SU-DHL-6 (cell line): ENCODE results near the gene ABCA6.

Experiments
- H2AFZ ChIP-seq: fragments of 200-600 bp; sonication (generic); 2 replicates; pipeline ENCODE4 v1.6.1; 2014; ENCODE audit warnings: low read depth, mild to moderate bottlenecking, moderate library complexity, mixed read lengths, antibody characterized with exemption, low read length; ENCODE audit not compliant: severe bottlenecking
- H3F3A ChIP-seq: fragments of 200-600 bp; shearing (Covaris generic); 2 replicates; pipeline ENCODE4 v1.6.0; 2016; ENCODE audit warnings: antibody characterized with exemption, mild to moderate bottlenecking; ENCODE audit not compliant: insufficient read depth
- H3K27ac ChIP-seq: fragments of 200-600 bp; sonication (generic); 2 replicates; pipeline ENCODE4 v1.5.1; 2016; ENCODE audit warnings: low read depth, mild to moderate bottlenecking, low read length, moderate library complexity, mixed read lengths
- H3K27me3 ChIP-seq: fragments of 200-600 bp; sonication (generic), shearing (Covaris generic); 2 replicates; pipeline ENCODE4 v1.6.0; 2014; ENCODE audit warnings: mild to moderate bottlenecking, low read length
- H3K36me3 ChIP-seq: fragments of 200-600 bp; sonication (generic); 2 replicates; pipeline ENCODE4 v1.6.1; 2014; ENCODE audit warnings: mild to moderate bottlenecking, low read length, mixed read lengths
- H3K4me2 ChIP-seq: fragments of 300-600, 200-600 bp; shearing (Covaris generic), sonication (generic); 2 replicates; pipeline ENCODE4 v1.6.0; 2014; ENCODE audit warnings: low read length, low read depth, mild to moderate bottlenecking; ENCODE audit not compliant: poor library complexity, severe bottlenecking
- H3K4me3 ChIP-seq: fragments of 200-600 bp; sonication (generic); 2 replicates; pipeline ENCODE4 v1.5.1; 2014; ENCODE audit warnings: antibody characterized with exemption, low read length, mild to moderate bottlenecking, mixed read lengths; ENCODE audit not compliant: insufficient read depth, poor library complexity, severe bottlenecking
- H3K79me2 ChIP-seq: fragments of 200-600 bp; sonication (generic); 2 replicates; pipeline ENCODE4 v1.6.1; 2014; ENCODE audit warnings: mild to moderate bottlenecking, low read length, moderate library complexity; ENCODE audit not compliant: insufficient read depth
- H3K9ac ChIP-seq: fragments of 200-600 bp; sonication (generic); 2 replicates; pipeline ENCODE4 v1.7.0; 2014; ENCODE audit warnings: mild to moderate bottlenecking, low read length
- H3K9me2 ChIP-seq: fragments of 200-600 bp; sonication (generic); replicated peaks from 2 replicates; pipeline ENCODE4 v1.6.1; 2014; ENCODE audit warnings: low read length; ENCODE audit not compliant: insufficient read depth
- H3K9me3 ChIP-seq: fragments of 200-600 bp; sonication (generic); 2 replicates; pipeline ENCODE4 v1.6.1; 2014; ENCODE audit warnings: low read length, mixed read lengths; ENCODE audit not compliant: insufficient read depth
- H4K20me1 ChIP-seq: fragments of 200-600 bp; sonication (generic); 2 replicates; pipeline ENCODE4 v1.6.1; 2014; ENCODE audit warnings: low read depth, mild to moderate bottlenecking, antibody characterized with exemption, low read length, moderate library complexity, mixed read lengths
- CTCF ChIP-seq: fragments of 200-600 bp; sonication (generic); IDR thresholded peaks from one replicate; pipeline ENCODE4 v1.5.1; 2017; ENCODE audit warnings: antibody characterized with exemption, mild to moderate bottlenecking, low read length, moderate library complexity; ENCODE audit not compliant: insufficient read depth, poor library complexity, severe bottlenecking
- EZH2phosphoT487 ChIP-seq: fragments of 200-600 bp; sonication (generic), shearing (Covaris generic); conservative IDR thresholded peaks from 2 replicates; pipeline ENCODE4 v1.6.1; 2018; ENCODE audit warnings: mild to moderate bottlenecking, antibody characterized with exemption, low read length, moderate library complexity, mixed read lengths

ABCA6 gene

GRCh38 chr17:69166957-69167356, 25.3 kb upstream of the ABCA6 start:
- TF ChIP-seq EZH2phosphoT487 (no peak), CTCF (no peak)
- Histone ChIP-seq H2AFZ (no peak overlapping the region), H3K9ac (no peak overlapping the region), H3K9me2 (no peaks in the 10 kb centered on the region), H3K9me3 (no peaks in the 10 kb centered on the region), H3K27ac (no peak overlapping the region), H3K36me3 (no peaks in the 10 kb centered on the region), H3K27me3 (no peaks in the 10 kb centered on the region), H4K20me1 (no peaks in the 10 kb centered on the region), H3K4me3 (no peak overlapping the region), H3K4me2 (no peak overlapping the region), H3K79me2 (no peaks in the 10 kb centered on the region), H3F3A (no peaks in the 10 kb centered on the region)

- Histone ChIP-seq H3K9me2 (no peaks in the 10 kb centered on the region), H3K9ac (no peak overlapping the region), H3K36me3 (no peaks in the 10 kb centered on the region), H3K4me2 (no peak overlapping the region), H3K4me3 (no peak overlapping the region), H2AFZ (no peak overlapping the region), H3K79me2 (no peaks in the 10 kb centered on the region), H3K27me3 (no peaks in the 10 kb centered on the region), H3F3A (no peaks in the 10 kb centered on the region), H3K9me3 (no peaks in the 10 kb centered on the region), H3K27ac (no peak overlapping the region), H4K20me1 (no peaks in the 10 kb centered on the region)
- TF ChIP-seq CTCF (no peak), EZH2phosphoT487 (no peak)
Observed at GRCh38 chr17:69164206-69164605, 22.5 kb upstream of the ABCA6 start.

GRCh38 chr17:69159418-69159817, 17.7 kb upstream of the ABCA6 start:
- no peaks in the 10 kb centered on the region for H3K79me2 ChIP-seq
- H3K36me3 ChIP-seq, result no peaks in the 10 kb centered on the region
- no peaks in the 10 kb centered on the region for H3K27me3 ChIP-seq
- no peaks in the 10 kb centered on the region for H3K9me2 ChIP-seq
- H3K27ac ChIP-seq, result no peak overlapping the region
- H3K4me3 ChIP-seq, result no peak overlapping the region
- no peak for TF ChIP-seq EZH2phosphoT487
- no peak for TF ChIP-seq CTCF
- H2AFZ ChIP-seq, result no peak overlapping the region
- no peaks in the 10 kb centered on the region for H3F3A ChIP-seq
- H3K9ac ChIP-seq, result no peak overlapping the region
- no peaks in the 10 kb centered on the region for H3K9me3 ChIP-seq
- H3K4me2 ChIP-seq, result no peak overlapping the region
- no peaks in the 10 kb centered on the region for H4K20me1 ChIP-seq
